HEK293 (cell line): Measurements from ENCODE around the gene ZBTB20.

ENCODE experiments used
- CTCF ChIA-PET: fragments of 350-600 bp; formaldehyde crosslinking; extraction: SDS; loops from one replicate; lab custom pipeline; 2021; ENCODE audit warnings: antibody characterized with exemption; lab: Yijun Ruan, JAX
- POLR2A ChIA-PET: fragments of 300-600 bp; formaldehyde crosslinking; extraction: SDS; loops from one replicate; lab custom pipeline; 2020; ENCODE audit warnings: antibody characterized with exemption, inconsistent platforms; lab: Yijun Ruan, JAX
- H3K27ac ChIP-seq: fragments of 200-500 bp; sonication (Bioruptor generic); 2 replicates; pipeline ENCODE4 v1.5.1; 2014; ENCODE audit warnings: low read depth, low read length, control low read depth, inconsistent platforms; ENCODE audit errors: extremely low read depth
- H3K36me3 ChIP-seq, 2 experiments: fragments of 200-500 bp in 1 of 2; sonication (Bioruptor generic) in 1 of 2; 1 replicate in 1 of 2; 2 replicates in 1 of 2; pipeline ENCODE4 v1.5.1; 2014 to 2017; ENCODE audit warnings: inconsistent platforms in 2 of 2, low read length in 2 of 2; ENCODE audit not compliant: control insufficient read depth in 2 of 2, insufficient read depth in 1 of 2
- H3K4me1 ChIP-seq: fragments of 200-500 bp; sonication (Bioruptor generic); 2 replicates; pipeline ENCODE4 v1.5.1; 2014; ENCODE audit warnings: mild to moderate bottlenecking, low read length, inconsistent platforms; ENCODE audit not compliant: control insufficient read depth, insufficient read depth
- H3K4me3 ChIP-seq: 2 replicates; pipeline ENCODE4 v1.5.1; 2011; ENCODE audit warnings: low read depth, mild to moderate bottlenecking, control low read depth, low read length, moderate library complexity
- H3K9me3 ChIP-seq: fragments of 200-500 bp; sonication (Bioruptor generic); 2 replicates; pipeline ENCODE4 v1.5.1; 2014; ENCODE audit warnings: low read depth, low read length, inconsistent platforms; ENCODE audit not compliant: control insufficient read depth, insufficient read depth
- BCL11B ChIP-seq: fragments of 450-650 bp; formaldehyde crosslinking; IDR thresholded peaks from 2 replicates; pipeline ENCODE4 v1.5.1; 2016; ENCODE audit warnings: low read depth, missing biosample characterization, missing genetic modification characterization
- GFI1B ChIP-seq: fragments of 450-650 bp; formaldehyde crosslinking; IDR thresholded peaks from 2 replicates; pipeline ENCODE4 v1.5.1; 2016; ENCODE audit warnings: missing biosample characterization, missing genetic modification characterization
- HOXA7 ChIP-seq: sonication (generic); formaldehyde crosslinking; IDR thresholded peaks from 2 replicates; pipeline ENCODE4 v1.8.1; 2022; ENCODE audit warnings: missing genetic modification reagents, borderline replicate concordance
- HOXC10 ChIP-seq: sonication (generic); formaldehyde crosslinking; IDR thresholded peaks from 2 replicates; pipeline ENCODE4 v1.8.1; 2023; ENCODE audit warnings: mild to moderate bottlenecking, missing genetic modification reagents
- PATZ1 ChIP-seq: fragments of 450-650 bp; formaldehyde crosslinking; IDR thresholded peaks from 2 replicates; pipeline ENCODE4 v1.5.1; 2016; ENCODE audit warnings: missing biosample characterization, missing genetic modification characterization
- REPIN1 ChIP-seq: fragments of 450-650 bp; formaldehyde crosslinking; IDR thresholded peaks from 2 replicates; pipeline ENCODE4 v1.5.1; 2017; ENCODE audit warnings: missing biosample characterization, missing genetic modification characterization, low read depth
- SP3 ChIP-seq: fragments of 450-650 bp; formaldehyde crosslinking; IDR thresholded peaks from 2 replicates; pipeline ENCODE4 v1.5.1; 2016; ENCODE audit warnings: missing biosample characterization, missing genetic modification characterization
- ZBTB11 ChIP-seq: fragments of 450-650 bp; formaldehyde crosslinking; conservative IDR thresholded peaks from 2 replicates; pipeline ENCODE4 v1.5.1; 2016; ENCODE audit warnings: low read depth, missing biosample characterization, missing genetic modification characterization
- ZBTB48 ChIP-seq: fragments of 450-650 bp; formaldehyde crosslinking; IDR thresholded peaks from 2 replicates; pipeline ENCODE4 v1.5.1; 2016; ENCODE audit warnings: missing biosample characterization, missing genetic modification characterization
- ZNF2 ChIP-seq: fragments of 450-650 bp; formaldehyde crosslinking; IDR thresholded peaks from 2 replicates; pipeline ENCODE4 v1.5.1; 2016; ENCODE audit warnings: missing biosample characterization, missing genetic modification characterization
- ZNF335 ChIP-seq: fragments of 450-650 bp; formaldehyde crosslinking; conservative IDR thresholded peaks from 2 replicates; pipeline ENCODE4 v1.5.1; 2016; ENCODE audit warnings: missing biosample characterization, missing genetic modification characterization
- ZNF341 ChIP-seq: fragments of 450-650 bp; formaldehyde crosslinking; IDR thresholded peaks from 2 replicates; pipeline ENCODE4; 2016; ENCODE audit warnings: low read depth, missing biosample characterization, missing genetic modification characterization
- ZNF362 ChIP-seq: fragments of 450-650 bp; formaldehyde crosslinking; IDR thresholded peaks from 2 replicates; pipeline ENCODE4 v1.5.1; 2016; ENCODE audit warnings: missing biosample characterization, missing genetic modification characterization
- ZNF391 ChIP-seq: fragments of 450-650 bp; formaldehyde crosslinking; IDR thresholded peaks from 2 replicates; pipeline ENCODE4 v1.5.1; 2016; ENCODE audit warnings: low read depth, missing biosample characterization, missing genetic modification characterization, borderline replicate concordance
- ZNF48 ChIP-seq: fragments of 450-650 bp; formaldehyde crosslinking; IDR thresholded peaks from 2 replicates; pipeline ENCODE4 v1.5.1; 2016; ENCODE audit warnings: missing biosample characterization, missing genetic modification characterization
- ZNF514 ChIP-seq: fragments of 450-650 bp; formaldehyde crosslinking; IDR thresholded peaks from 2 replicates; pipeline ENCODE4 v1.5.1; 2016; ENCODE audit warnings: missing biosample characterization, missing genetic modification characterization
- ZNF529 ChIP-seq: fragments of 450-650 bp; formaldehyde crosslinking; IDR thresholded peaks from 2 replicates; pipeline ENCODE4 v1.5.1; 2017; ENCODE audit warnings: missing genetic modification characterization, missing biosample characterization; ENCODE audit not compliant: insufficient replicate concordance
- ZNF626 ChIP-seq: fragments of 450-650 bp; sonication (Bioruptor Pico); formaldehyde crosslinking; IDR thresholded peaks from 2 replicates; pipeline ENCODE4 v1.5.1; 2018; ENCODE audit warnings: missing biosample characterization, missing genetic modification characterization, inconsistent platforms
- ZNF629 ChIP-seq: fragments of 450-650 bp; formaldehyde crosslinking; IDR thresholded peaks from 2 replicates; pipeline ENCODE4 v1.5.1; 2017; ENCODE audit warnings: missing biosample characterization, missing genetic modification characterization
- ZNF76 ChIP-seq: fragments of 450-650 bp; formaldehyde crosslinking; IDR thresholded peaks from 2 replicates; pipeline ENCODE4; 2016; ENCODE audit warnings: low read depth, missing biosample characterization, missing genetic modification characterization, borderline replicate concordance
- ZSCAN5A ChIP-seq: fragments of 450-650 bp; formaldehyde crosslinking; IDR thresholded peaks from 2 replicates; pipeline ENCODE4 v1.5.1; 2016; ENCODE audit warnings: missing biosample characterization, missing genetic modification characterization

Gene ZBTB20

GRCh38 chr3:114295946-114296345, 851.1 kb downstream of the ZBTB20 start (continued):
- TF ChIP-seq ZNF362 (tag by site-specific recombination) (no peak), ZNF335 (tag by site-specific recombination) (no peak), HOXA7 (CRISPR knock-in tag) (no peak), ZNF2 (tag by site-specific recombination) (no peak), REPIN1 (tag by site-specific recombination) (no peak), ZNF629 (no peak), PATZ1 (no peak), ZBTB48 (tag by site-specific recombination) (no peak)

GRCh38 chr3:114294940-114295480, 852.1 kb downstream of the ZBTB20 start:
- no peaks in the 10 kb centered on the region for H3K36me3 ChIP-seq
- H3K9me3 ChIP-seq = no peaks in the 10 kb centered on the region
- TF ChIP-seq SP3 (tag by site-specific recombination) (no peak), ZBTB11 (tag by site-specific recombination) (no peak), ZSCAN5A (tag by site-specific recombination) (no peak)
- no peaks in the 10 kb centered on the region for H3K4me1 ChIP-seq
- ChIA-PET CTCF (no interaction called here), POLR2A (no interaction called here)
- H3K4me3 ChIP-seq = no peak overlapping the region
- H3K27ac ChIP-seq = no peak overlapping the region

GRCh38 chr3:114293838-114294535, 853.1 kb downstream of the ZBTB20 start, which contains the start of gene TIGIT:
Gene TIGIT (plus strand): TSS chr3:114294028. CDS start chr3:114294062, 34 bp downstream.
- ChIA-PET CTCF (interaction anchor here (0.7 to 1.0 kb wide), 4 partner anchors 9 to 1417 kb away, joined by 3 to 6 read pairs (median 3); no protein-coding TSS in a partner anchor), POLR2A (no interaction called here)
- Histone ChIP-seq H3K27ac (no peak within 1 kb of the TSS), H3K36me3 (no peaks in the 10 kb centered on the region), H3K4me3 (no peak within 1 kb of the TSS), H3K4me1 (no peaks in the 10 kb centered on the region), H3K9me3 (no peaks in the 10 kb centered on the region)
- TF ChIP-seq ZNF626 (tag by site-specific recombination) (no peak), HOXC10 (CRISPR knock-in tag) (no peak), ZNF76 (tag by site-specific recombination) (no peak), ZBTB11 (tag by site-specific recombination) (no peak), ZNF48 (tag by site-specific recombination) (no peak), ZNF529 (tag by site-specific recombination) (no peak), REPIN1 (tag by site-specific recombination) (no peak), GFI1B (tag by site-specific recombination) (no peak), ZNF514 (no peak), ZNF341 (tag by site-specific recombination) (no peak), BCL11B (tag by site-specific recombination) (no peak), ZNF391 (tag by site-specific recombination) (no peak)
